ENCODE measurements around the gene MANSC4.

MANSC4 gene

GRCh38 chr12:27779920-27780611, at the start of gene MANSC4, which contains the start of gene KLHL42:
MANSC4 (minus strand) TSS chr12:27780236; CDS start chr12:27771276, 8,960 bp downstream.
KLHL42 (plus strand) TSS chr12:27780233; CDS start chr12:27780331, 98 bp downstream.
- H3K36me3 ChIP-seq (ENCODE audit: insufficient read depth, low read length) = peaks cover 13% of the 10 kb centered on the region
- peaks cover 2% of the 10 kb centered on the region for H3K9me3 ChIP-seq (ENCODE audit: low read length)
- peak within 1 kb of the TSS; percentile 64 for H2AFZ ChIP-seq (ENCODE audit: low read depth, low read length)
- no peaks in the 10 kb centered on the region for H3K27me3 ChIP-seq (ENCODE audit: insufficient read depth, low read length)
- peak within 1 kb of the TSS; percentile 59 for H3K4me3 ChIP-seq (ENCODE audit: low read length)
- peaks cover 24% of the 10 kb centered on the region for H3K4me1 ChIP-seq (ENCODE audit: insufficient read depth, low read length)

- H3K4me3 ChIP-seq (ENCODE audit: low read length) = no peak overlapping the region
- H3K36me3 ChIP-seq (ENCODE audit: insufficient read depth, low read length) = no peaks in the 10 kb centered on the region
- no peaks in the 10 kb centered on the region for H3K27me3 ChIP-seq (ENCODE audit: insufficient read depth, low read length)
- no peak overlapping the region for H2AFZ ChIP-seq (ENCODE audit: low read depth, low read length)
- no peaks in the 10 kb centered on the region for H3K4me1 ChIP-seq (ENCODE audit: insufficient read depth, low read length)
- H3K9me3 ChIP-seq (ENCODE audit: low read length) = no peaks in the 10 kb centered on the region
Observed at GRCh38 chr12:27828196-27828595, 48.2 kb upstream of the MANSC4 start.

- no peak overlapping the region for H2AFZ ChIP-seq (ENCODE audit: low read depth, low read length)
- no peaks in the 10 kb centered on the region for H3K9me3 ChIP-seq (ENCODE audit: low read length)
- no peaks in the 10 kb centered on the region for H3K4me1 ChIP-seq (ENCODE audit: insufficient read depth, low read length)
- no peak overlapping the region for H3K4me3 ChIP-seq (ENCODE audit: low read length)
- no peaks in the 10 kb centered on the region for H3K27me3 ChIP-seq (ENCODE audit: insufficient read depth, low read length)
- H3K36me3 ChIP-seq (ENCODE audit: insufficient read depth, low read length) = no peaks in the 10 kb centered on the region
Observed at GRCh38 chr12:27826076-27826475, 46.0 kb upstream of the MANSC4 start.

GRCh38 chr12:27824126-27824842, 44.2 kb upstream of the MANSC4 start:
- Histone ChIP-seq H3K36me3 (ENCODE audit: insufficient read depth, low read length) (no peaks in the 10 kb centered on the region), H3K4me3 (ENCODE audit: low read length) (no peak overlapping the region), H3K27me3 (ENCODE audit: insufficient read depth, low read length) (no peaks in the 10 kb centered on the region), H3K4me1 (ENCODE audit: insufficient read depth, low read length) (no peaks in the 10 kb centered on the region), H2AFZ (ENCODE audit: low read depth, low read length) (no peak overlapping the region), H3K9me3 (ENCODE audit: low read length) (no peaks in the 10 kb centered on the region)

- no peaks in the 10 kb centered on the region for H3K27me3 ChIP-seq (ENCODE audit: insufficient read depth, low read length)
- H2AFZ ChIP-seq (ENCODE audit: low read depth, low read length) = no peak overlapping the region
- no peaks in the 10 kb centered on the region for H3K9me3 ChIP-seq (ENCODE audit: low read length)
- no peak overlapping the region for H3K4me3 ChIP-seq (ENCODE audit: low read length)
- H3K4me1 ChIP-seq (ENCODE audit: insufficient read depth, low read length) = no peaks in the 10 kb centered on the region
- no peaks in the 10 kb centered on the region for H3K36me3 ChIP-seq (ENCODE audit: insufficient read depth, low read length)
Observed at GRCh38 chr12:27823038-27823437, 43.0 kb upstream of the MANSC4 start.

GRCh38 chr12:27822076-27822712, 42.2 kb upstream of the MANSC4 start:
- Histone ChIP-seq H3K4me1 (ENCODE audit: insufficient read depth, low read length) (no peaks in the 10 kb centered on the region), H3K9me3 (ENCODE audit: low read length) (no peaks in the 10 kb centered on the region), H3K4me3 (ENCODE audit: low read length) (no peak overlapping the region), H2AFZ (ENCODE audit: low read depth, low read length) (no peak overlapping the region), H3K27me3 (ENCODE audit: insufficient read depth, low read length) (no peaks in the 10 kb centered on the region), H3K36me3 (ENCODE audit: insufficient read depth, low read length) (no peaks in the 10 kb centered on the region)

GRCh38 chr12:27821259-27821973, 41.4 kb upstream of the MANSC4 start:
- no peaks in the 10 kb centered on the region for H3K4me1 ChIP-seq (ENCODE audit: insufficient read depth, low read length)
- H3K36me3 ChIP-seq (ENCODE audit: insufficient read depth, low read length) = no peaks in the 10 kb centered on the region
- no peak overlapping the region for H3K4me3 ChIP-seq (ENCODE audit: low read length)
- no peak overlapping the region for H2AFZ ChIP-seq (ENCODE audit: low read depth, low read length)
- H3K9me3 ChIP-seq (ENCODE audit: low read length) = no peaks in the 10 kb centered on the region
- H3K27me3 ChIP-seq (ENCODE audit: insufficient read depth, low read length) = no peaks in the 10 kb centered on the region

- Histone ChIP-seq H3K4me1 (ENCODE audit: insufficient read depth, low read length) (no peaks in the 10 kb centered on the region), H2AFZ (ENCODE audit: low read depth, low read length) (no peak overlapping the region), H3K9me3 (ENCODE audit: low read length) (no peaks in the 10 kb centered on the region), H3K36me3 (ENCODE audit: insufficient read depth, low read length) (no peaks in the 10 kb centered on the region), H3K4me3 (ENCODE audit: low read length) (no peak overlapping the region), H3K27me3 (ENCODE audit: insufficient read depth, low read length) (no peaks in the 10 kb centered on the region)
Observed at GRCh38 chr12:27820564-27820963, 40.5 kb upstream of the MANSC4 start.

GRCh38 chr12:27818401-27818918, 38.4 kb upstream of the MANSC4 start:
- no peaks in the 10 kb centered on the region for H3K36me3 ChIP-seq (ENCODE audit: insufficient read depth, low read length)
- no peaks in the 10 kb centered on the region for H3K4me1 ChIP-seq (ENCODE audit: insufficient read depth, low read length)
- no peak overlapping the region for H2AFZ ChIP-seq (ENCODE audit: low read depth, low read length)
- H3K4me3 ChIP-seq (ENCODE audit: low read length) = no peak overlapping the region
- H3K9me3 ChIP-seq (ENCODE audit: low read length) = no peaks in the 10 kb centered on the region
- no peaks in the 10 kb centered on the region for H3K27me3 ChIP-seq (ENCODE audit: insufficient read depth, low read length)

GRCh38 chr12:27817766-27818165, 37.7 kb upstream of the MANSC4 start:
- Histone ChIP-seq H3K4me1 (ENCODE audit: insufficient read depth, low read length) (no peaks in the 10 kb centered on the region), H3K36me3 (ENCODE audit: insufficient read depth, low read length) (no peaks in the 10 kb centered on the region), H3K9me3 (ENCODE audit: low read length) (no peaks in the 10 kb centered on the region), H2AFZ (ENCODE audit: low read depth, low read length) (no peak overlapping the region), H3K4me3 (ENCODE audit: low read length) (no peak overlapping the region), H3K27me3 (ENCODE audit: insufficient read depth, low read length) (no peaks in the 10 kb centered on the region)

- H3K4me1 ChIP-seq (ENCODE audit: insufficient read depth, low read length) = no peaks in the 10 kb centered on the region
- H2AFZ ChIP-seq (ENCODE audit: low read depth, low read length) = no peak overlapping the region
- H3K9me3 ChIP-seq (ENCODE audit: low read length) = no peaks in the 10 kb centered on the region
- no peaks in the 10 kb centered on the region for H3K27me3 ChIP-seq (ENCODE audit: insufficient read depth, low read length)
- H3K36me3 ChIP-seq (ENCODE audit: insufficient read depth, low read length) = no peaks in the 10 kb centered on the region
- H3K4me3 ChIP-seq (ENCODE audit: low read length) = no peak overlapping the region
Observed at GRCh38 chr12:27814851-27815591, 35.0 kb upstream of the MANSC4 start.

- no peak overlapping the region for H2AFZ ChIP-seq (ENCODE audit: low read depth, low read length)
- H3K36me3 ChIP-seq (ENCODE audit: insufficient read depth, low read length) = no peaks in the 10 kb centered on the region
- H3K4me1 ChIP-seq (ENCODE audit: insufficient read depth, low read length) = no peaks in the 10 kb centered on the region
- no peak overlapping the region for H3K4me3 ChIP-seq (ENCODE audit: low read length)
- H3K9me3 ChIP-seq (ENCODE audit: low read length) = no peaks in the 10 kb centered on the region
- H3K27me3 ChIP-seq (ENCODE audit: insufficient read depth, low read length) = no peaks in the 10 kb centered on the region
Observed at GRCh38 chr12:27814411-27814810, 34.4 kb upstream of the MANSC4 start.
